Activated naive CD8-positive, alpha-beta T cell treated with anti-CD3 and anti-CD28 coated beads, Interleukin-2, amount 10 ng/mL, durations not matched to agents 7 days and 5 days (primary cell): ENCODE results near the gene TOMM20L. TPM values are rescaled to one million over a fixed set of nuclear protein-coding genes. Genes with fewer than 3 reads are reported as not detected.

Source experiments
- ATAC-seq: fragments of 150-1000 bp; cut with Tn5 transposase; one replicate; pipeline ENCODE4 v1.10.0; 2021; ENCODE audit warnings: low read depth, moderate library complexity
- POLR2A ChIA-PET: fragments of 350-600 bp; sonication (Branson Sonifier 250); formaldehyde crosslinking; loops from one replicate; lab custom pipeline; 2021; ENCODE audit warnings: antibody characterized with exemption; lab: Charles Lee
- DNase-seq: peaks from one replicate; pipeline ENCODE4 v3.0.0; 2021
- H3K27ac Mint-ChIP-seq: one replicate; pipeline ENCODE4 v1.8.0; 2022; ENCODE audit warnings: mild to moderate bottlenecking, mixed read lengths
- H3K27me3 Mint-ChIP-seq: one replicate; pipeline ENCODE4 v1.8.0; 2022; ENCODE audit warnings: mild to moderate bottlenecking, moderate library complexity, mixed read lengths
- H3K36me3 Mint-ChIP-seq: one replicate; pipeline ENCODE4 v1.8.0; 2021; ENCODE audit warnings: mild to moderate bottlenecking, mixed read lengths
- H3K4me1 Mint-ChIP-seq: one replicate; pipeline ENCODE4 v1.8.0; 2021; ENCODE audit warnings: mixed read lengths
- H3K4me3 Mint-ChIP-seq: one replicate; pipeline ENCODE4 v1.8.0; 2022; ENCODE audit warnings: mild to moderate bottlenecking, moderate library complexity, mixed read lengths
- H3K9me3 Mint-ChIP-seq: one replicate; pipeline ENCODE4 v1.8.0; 2021; ENCODE audit warnings: mixed read lengths
- total RNA-seq, 2 experiments: library from RNA; stranded (reverse); gene quantifications; one replicate each; pipeline ENCODE4 v1.2.3, GENCODE V29; 2021

Gene TOMM20L
- total RNA-seq, 2 experiments from 2014 or later: not detected

DNA sequence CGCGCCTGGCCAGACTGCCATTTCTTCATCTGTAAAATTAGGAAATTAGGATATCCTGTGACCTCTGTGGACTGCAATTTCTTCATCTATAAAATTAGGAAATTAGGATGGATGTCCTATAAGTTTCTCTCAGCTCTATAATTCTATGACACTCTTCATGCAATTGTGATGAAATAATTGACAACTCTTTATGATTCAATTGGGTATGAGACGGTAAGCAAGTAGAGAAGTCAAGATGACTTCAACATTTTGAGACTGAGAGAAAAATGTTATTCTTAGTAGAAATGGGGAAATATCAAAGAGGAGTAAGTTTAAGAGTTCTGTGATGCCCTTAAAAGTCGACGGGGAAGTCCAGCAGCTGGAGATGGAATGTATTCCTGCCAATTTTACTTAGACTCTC, 43.7 kb downstream of the TOMM20L start:
- POLR2A ChIA-PET: no interaction called here
- ATAC-seq (no peak), DNase-seq (no peak)
- Mint-ChIP-seq H3K4me1 (no peaks in the 10 kb centered on the region), H3K27ac (no peak overlapping the region), H3K36me3 (peaks cover 14% of the 10 kb centered on the region), H3K27me3 (no peaks in the 10 kb centered on the region), H3K4me3 (no peak overlapping the region), H3K9me3 (no peaks in the 10 kb centered on the region)

DNA sequence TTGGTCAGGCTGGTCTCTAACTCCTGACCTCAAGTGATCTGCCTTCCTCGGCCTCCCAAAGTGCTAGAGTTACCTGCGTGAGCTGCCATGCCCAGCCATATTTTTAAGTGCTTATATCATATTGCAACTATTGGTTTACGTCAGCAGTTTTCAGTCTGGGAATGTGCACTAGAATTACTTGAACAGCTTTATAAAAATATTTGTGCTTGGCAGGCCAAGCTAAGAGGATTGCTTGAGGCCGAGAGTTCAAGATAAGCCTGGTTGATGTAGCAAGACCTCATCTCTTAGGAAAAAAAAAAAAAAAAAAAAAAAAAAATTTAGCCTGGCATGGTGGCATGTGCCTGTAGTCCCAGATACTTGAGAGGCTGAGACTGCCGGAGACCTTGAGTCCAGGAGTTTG, 48.9 kb downstream of the TOMM20L start:
- POLR2A ChIA-PET: interaction anchor here (0.7 kb wide), 1 partner anchor 221 kb away, joined by 4 read pairs; no protein-coding TSS in a partner anchor

DNA sequence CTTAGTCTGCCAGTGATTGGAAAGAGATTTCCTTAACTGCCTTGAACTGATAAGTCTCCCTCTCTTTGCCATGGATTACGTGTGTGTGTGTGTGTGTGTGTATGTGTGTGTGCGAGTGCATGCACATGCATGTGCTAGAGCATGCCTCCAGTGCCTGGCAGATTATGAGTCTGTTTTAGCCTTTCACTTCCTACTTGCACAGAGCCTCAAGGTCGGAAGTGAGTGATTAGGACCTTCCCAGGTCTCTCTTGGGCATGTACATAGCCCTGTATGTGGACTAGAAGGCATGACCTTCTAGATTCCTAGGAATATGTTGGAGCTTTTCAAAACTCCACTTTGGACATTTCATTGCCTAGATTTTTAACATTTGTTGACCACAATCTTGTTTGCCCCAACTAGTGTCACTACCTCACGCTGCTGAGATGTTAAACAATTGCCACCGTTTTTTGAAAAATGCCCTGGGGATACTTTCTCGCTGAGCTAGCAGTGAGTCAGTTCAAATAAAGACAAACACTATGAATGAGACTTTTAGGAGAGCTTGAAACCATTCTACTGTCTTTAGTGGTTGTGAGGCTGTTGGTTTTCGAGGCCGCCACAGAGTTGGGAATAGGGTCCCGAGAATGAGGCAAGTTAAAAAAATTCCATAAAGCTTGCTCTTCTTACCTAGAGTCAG, 60.0 kb downstream of the TOMM20L start:
- ATAC-seq: no peak
- DNase-seq: no peak
- POLR2A ChIA-PET: no interaction called here
- Mint-ChIP-seq H3K9me3 (no peaks in the 10 kb centered on the region), H3K4me3 (no peak overlapping the region), H3K4me1 (no peaks in the 10 kb centered on the region), H3K27me3 (no peaks in the 10 kb centered on the region), H3K27ac (no peak overlapping the region), H3K36me3 (peaks cover 22% of the 10 kb centered on the region)

More for the DNA sequence above, 48.9 kb downstream of the TOMM20L start:
- H3K9me3 Mint-ChIP-seq: no peaks in the 10 kb centered on the region
- no peaks in the 10 kb centered on the region for H3K27me3 Mint-ChIP-seq
- DNase-seq: no peak
- H3K4me1 Mint-ChIP-seq: no peaks in the 10 kb centered on the region
- peaks cover 10% of the 10 kb centered on the region for H3K36me3 Mint-ChIP-seq
- H3K4me3 Mint-ChIP-seq: no peak overlapping the region
- H3K27ac Mint-ChIP-seq: no peak overlapping the region
- ATAC-seq: no peak

Other genes starting within 250 kb of the TOMM20L start
- not detected for gene ARMH4, start 243.7 kb upstream of the TOMM20L start, total RNA-seq
- gene ACTR10, start 195.8 kb upstream of the TOMM20L start, total RNA-seq: 10 to 100 TPM; 44.9 to 50.1 TPM
- gene PSMA3, start 151.1 kb upstream of the TOMM20L start, total RNA-seq: 100 to 1,000 TPM; 189 to 203 TPM
- gene ARID4A, start 97.4 kb upstream of the TOMM20L start, total RNA-seq: 10 to 100 TPM; 51.4 to 53.2 TPM
- gene TIMM9, start 31.6 kb downstream of the TOMM20L start, total RNA-seq: 10 to 100 TPM; 34.6 to 38.0 TPM
- gene KIAA0586, start 31.8 kb downstream of the TOMM20L start, total RNA-seq: 10 to 100 TPM; 27.4 to 29.9 TPM
- under 1 TPM; 0.50 to 0.65 TPM for gene DACT1, start 242.0 kb downstream of the TOMM20L start, total RNA-seq